Endothelial cell of umbilical vein (primary cell): Measurements from ENCODE around the gene PARD6G. TPM values are rescaled to one million over a fixed set of nuclear protein-coding genes. Genes with fewer than 3 reads are reported as not detected.

Experiments
- BruUV-seq: library from RNA; stranded (reverse); fragments of 400-500 nt; replicated peaks from 2 replicates; lab custom pipeline; 2021; lab: Mats Ljungman, UMichigan
- CTCF ChIA-PET: fragments of 300-600, 350-600 bp; sonication (Branson Sonifier 250); formaldehyde crosslinking; loops from one replicate; lab custom pipeline; 2021; ENCODE audit warnings: antibody characterized with exemption, inconsistent platforms; lab: Charles Lee
- POLR2A ChIA-PET: fragments of 300-600, 350-600 bp; sonication (Branson Sonifier 250); formaldehyde crosslinking; loops from one replicate; lab custom pipeline; 2021; ENCODE audit warnings: antibody characterized with exemption, inconsistent platforms; lab: Charles Lee
- DNase-seq: peaks from one replicate; pipeline ENCODE4 v3.0.0-alpha.2; 2011; ENCODE audit warnings: low read depth, low spot score
- FAIRE-seq: peaks from 2 replicates; lab custom pipeline; 2011; peaks lifted over from hg19 to GRCh38; lab: Jason Lieb, UNC
- H2AFZ ChIP-seq: 2 replicates; pipeline ENCODE4 v1.6.0; 2012; ENCODE audit warnings: low read depth, low read length, control low read depth, inconsistent platforms
- H3K27ac ChIP-seq: 2 replicates; pipeline ENCODE4 v1.5.1; 2011; ENCODE audit warnings: low read depth, mild to moderate bottlenecking, control low read depth, low read length, moderate library complexity; ENCODE audit not compliant: insufficient read depth
- H3K27me3 ChIP-seq, 2 experiments: 2 replicates each; pipeline versions ENCODE4 v1.6.0 to v1.6.1; 2011; ENCODE audit warnings: low read length in 2 of 2, mixed read lengths in 1 of 2; ENCODE audit not compliant: control insufficient read depth in 2 of 2, insufficient read depth in 2 of 2
- H3K36me3 ChIP-seq, 2 experiments: 2 replicates in 1 of 2; 3 replicates in 1 of 2; pipeline ENCODE4 v1.5.1; 2011; ENCODE audit warnings: low read length in 2 of 2, mild to moderate bottlenecking in 1 of 2, moderate library complexity in 1 of 2; ENCODE audit not compliant: control insufficient read depth in 2 of 2, insufficient read depth in 2 of 2; ENCODE audit errors: extremely low read depth in 1 of 2
- H3K4me1 ChIP-seq: 3 replicates; pipeline ENCODE4 v1.5.1; 2011; ENCODE audit warnings: mild to moderate bottlenecking, low read length; ENCODE audit not compliant: control insufficient read depth, insufficient read depth; ENCODE audit errors: extremely low read depth
- H3K4me2 ChIP-seq: 2 replicates; pipeline ENCODE4 v1.6.1; 2011; ENCODE audit warnings: low read length, control low read depth, mixed read lengths; ENCODE audit not compliant: insufficient read depth
- H3K4me3 ChIP-seq, 3 experiments: fragments of 200-600 bp in 1 of 3; sonication (generic), shearing (Covaris generic) in 1 of 3; replicated peaks in 1 of 3; 2 replicates each; pipeline ENCODE4 v1.5.1; 2011 to 2016; ENCODE audit warnings: control low read depth in 3 of 3, low read length in 3 of 3, mild to moderate bottlenecking in 2 of 3, inconsistent platforms in 1 of 3, low read depth in 1 of 3, moderate library complexity in 1 of 3; ENCODE audit not compliant: insufficient read depth in 1 of 3
- H3K79me2 ChIP-seq: 2 replicates; pipeline ENCODE4 v1.6.0; 2012; ENCODE audit warnings: low read length, inconsistent platforms; ENCODE audit not compliant: control insufficient read depth, insufficient read depth
- H3K9ac ChIP-seq: replicated peaks from 2 replicates; pipeline ENCODE3; 2011; ENCODE audit warnings: low read length, control low read depth; ENCODE audit not compliant: insufficient read depth; ENCODE audit errors: extremely low read depth
- H3K9me1 ChIP-seq: replicated peaks from 3 replicates; pipeline ENCODE4 v1.6.0; 2011; ENCODE audit warnings: mild to moderate bottlenecking, low read length; ENCODE audit not compliant: control insufficient read depth, insufficient read depth; ENCODE audit errors: extremely low read depth
- H3K9me3 ChIP-seq: replicated peaks from 2 replicates; pipeline ENCODE4 v1.5.1; 2012; ENCODE audit warnings: low read length, inconsistent platforms; ENCODE audit not compliant: control insufficient read depth, insufficient read depth
- H4K20me1 ChIP-seq: replicated peaks from 2 replicates; pipeline ENCODE3; 2011; ENCODE audit warnings: mild to moderate bottlenecking, low read length; ENCODE audit not compliant: control insufficient read depth, insufficient read depth; ENCODE audit errors: extremely low read depth
- EZH2 ChIP-seq: IDR thresholded peaks from 2 replicates; pipeline ENCODE4 v1.6.1; 2012; ENCODE audit warnings: borderline replicate concordance, low read depth, mild to moderate bottlenecking, moderate library complexity, low read length, inconsistent platforms; ENCODE audit not compliant: severe bottlenecking
- FOS ChIP-seq: IDR thresholded peaks from 2 replicates; pipeline ENCODE4 v1.6.1; 2011; ENCODE audit warnings: mild to moderate bottlenecking, low read length, moderate library complexity, borderline replicate concordance; ENCODE audit not compliant: insufficient read depth
- GATA2 ChIP-seq: IDR thresholded peaks from 2 replicates; pipeline ENCODE4 v1.7.0; 2011; ENCODE audit warnings: low read depth, mild to moderate bottlenecking, moderate library complexity, mixed read lengths, low read length; ENCODE audit not compliant: insufficient read length, insufficient read depth
- JUN ChIP-seq: IDR thresholded peaks from 2 replicates; pipeline ENCODE4 v1.6.1; 2011; ENCODE audit warnings: borderline replicate concordance, low read depth; ENCODE audit not compliant: insufficient read length, insufficient read depth
- MAX ChIP-seq: IDR thresholded peaks from 2 replicates; pipeline ENCODE4 v1.6.1; 2011; ENCODE audit not compliant: insufficient read depth, insufficient read length
- MYC ChIP-seq: IDR thresholded peaks from one replicate; pipeline ENCODE4 v1.6.1; 2011; ENCODE audit warnings: mild to moderate bottlenecking, low read depth, low read length
- POLR2AphosphoS5 ChIP-seq: IDR thresholded peaks from 2 replicates; pipeline ENCODE4 v1.6.1; 2012; ENCODE audit warnings: low read depth, mild to moderate bottlenecking, control low read depth, low read length, moderate library complexity; ENCODE audit not compliant: insufficient read depth
- dilution Hi-C: fragments of 300-500 bp; cut with MboI; formaldehyde crosslinking; loops from one replicate; pipeline ENCODE4 v1.15.0; 2019; ENCODE audit warnings: low sequenced_read_pairs; ENCODE audit not compliant: extremely low pct_ligation_motif_present
- intact Hi-C: fragments of 100-400 bp; cut with micrococcal nuclease; formaldehyde crosslinking; loops from one replicate; pipeline ENCODE4 v1.10.0; 2022
- polyA plus RNA-seq, 4 experiments: library from polyadenylated mRNA; depleted of rRNA in 3 of 4; stranded (reverse) in 3 of 4; unstranded in 1 of 4; fragments of >200 nt; gene quantifications; 2 replicates each; pipeline versions ENCODE4 v1.2.1 to v1.2.3, GENCODE V29; 2011 to 2012; ENCODE audit warnings: missing spikeins in 1 of 4
- total RNA-seq: library from RNA; stranded (reverse); gene quantifications from 2 replicates; pipeline ENCODE4 v1.2.3, GENCODE V29; 2021
- TF ChIP-seq, protein P1 (sequence below), 2 donors: IDR thresholded peaks; 1 replicate in 1 of 2; 2 replicates in 1 of 2; pipeline ENCODE4 v1.5.1; 2011; ENCODE audit warnings: low read length in 2 of 2, mild to moderate bottlenecking in 2 of 2, moderate library complexity in 2 of 2, control low read depth in 1 of 2, inconsistent platforms in 1 of 2, low read depth in 1 of 2; ENCODE audit not compliant: insufficient read depth in 1 of 2; ENCODE audit errors: extremely low read depth in 1 of 2

Gene PARD6G
- total and polyA plus RNA-seq, 2 donors (not counting 3 experiments of a cell fraction or from before 2014, with no cell fraction given): 1.2 to 1.8 TPM

- Histone ChIP-seq H3K36me3 (no peaks in the 10 kb centered on the region), H3K9ac (peak overlapping the region; percentile 8), H3K4me3 (peak overlapping the region; percentile 59 to 79 (median 69)), H3K27me3 (no peaks in the 10 kb centered on the region), H3K27ac (no peak overlapping the region), H3K9me1 (no peaks in the 10 kb centered on the region), H3K4me1 (peaks cover 8% of the 10 kb centered on the region), H2AFZ (peak overlapping the region; percentile 93), H3K4me2 (peak overlapping the region; percentile 93), H3K79me2 (no peaks in the 10 kb centered on the region), H4K20me1 (no peaks in the 10 kb centered on the region), H3K9me3 (no peaks in the 10 kb centered on the region)
- dilution Hi-C loops: no loop called here
- BruUV-seq: no TSS peak
- FAIRE-seq (peak; percentile 81), DNase-seq (peak; percentile 76)
- ChIA-PET POLR2A (no interaction called here), CTCF (interaction anchor here (1.1 to 5.5 kb wide), 2 partner anchors 11 to 109 kb away, joined by 3 to 53 read pairs; no protein-coding TSS in a partner anchor)
- TF ChIP-seq FOS: no peak
- TF ChIP-seq MYC: peak; percentile 4
- intact Hi-C loops: loop anchor here (5.0 kb wide), 1 partner anchor 35 kb away; no protein-coding TSS in a partner anchor
Observed at GRCh38 chr18:80147418-80148325, 99.6 kb downstream of the PARD6G start.

DNA sequence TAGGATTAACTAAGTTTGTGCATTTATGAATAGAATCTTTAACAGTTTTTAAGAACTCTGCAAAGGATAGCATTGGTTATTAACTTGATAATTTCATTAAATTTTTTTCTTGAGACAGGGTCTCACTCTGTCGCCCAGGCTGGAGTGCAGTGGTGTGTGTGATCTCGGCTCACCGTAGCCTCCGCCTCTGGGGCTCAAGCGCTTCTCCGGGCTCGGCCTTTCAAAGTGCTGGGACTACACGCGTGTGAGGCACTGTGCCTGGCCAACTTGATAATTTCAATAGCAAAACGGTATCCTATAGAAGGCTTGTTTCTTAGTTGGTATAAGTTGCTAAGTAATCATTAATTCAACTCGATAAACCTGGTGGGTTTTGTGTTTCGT lies 100.3 kb downstream of the PARD6G start:
- intact Hi-C loops (loop anchor here (5.0 kb wide), 1 partner anchor 35 kb away; no protein-coding TSS in a partner anchor), dilution Hi-C loops (no loop called here)
- Histone ChIP-seq H4K20me1 (no peaks in the 10 kb centered on the region), H3K79me2 (no peaks in the 10 kb centered on the region), H2AFZ (peak overlapping the region; percentile 93), H3K9me1 (no peaks in the 10 kb centered on the region), H3K9ac (peak overlapping the region; percentile 8), H3K4me3 (peak overlapping the region; percentile 59 to 79 (median 69)), H3K27ac (no peak overlapping the region), H3K36me3 (no peaks in the 10 kb centered on the region), H3K4me1 (peaks cover 8% of the 10 kb centered on the region), H3K9me3 (no peaks in the 10 kb centered on the region), H3K4me2 (peak overlapping the region; percentile 93), H3K27me3 (no peaks in the 10 kb centered on the region)
- ChIA-PET POLR2A (no interaction called here), CTCF (interaction anchor here (1.0 to 5.5 kb wide), 2 partner anchors 9 to 12 kb away, joined by 3 to 53 read pairs; no protein-coding TSS in a partner anchor)
- TF ChIP-seq POLR2AphosphoS5: no peak
- no peak for TF ChIP-seq MAX
- TF ChIP-seq FOS: no peak
- TF ChIP-seq GATA2: no peak
- TF ChIP-seq, protein P1, sequence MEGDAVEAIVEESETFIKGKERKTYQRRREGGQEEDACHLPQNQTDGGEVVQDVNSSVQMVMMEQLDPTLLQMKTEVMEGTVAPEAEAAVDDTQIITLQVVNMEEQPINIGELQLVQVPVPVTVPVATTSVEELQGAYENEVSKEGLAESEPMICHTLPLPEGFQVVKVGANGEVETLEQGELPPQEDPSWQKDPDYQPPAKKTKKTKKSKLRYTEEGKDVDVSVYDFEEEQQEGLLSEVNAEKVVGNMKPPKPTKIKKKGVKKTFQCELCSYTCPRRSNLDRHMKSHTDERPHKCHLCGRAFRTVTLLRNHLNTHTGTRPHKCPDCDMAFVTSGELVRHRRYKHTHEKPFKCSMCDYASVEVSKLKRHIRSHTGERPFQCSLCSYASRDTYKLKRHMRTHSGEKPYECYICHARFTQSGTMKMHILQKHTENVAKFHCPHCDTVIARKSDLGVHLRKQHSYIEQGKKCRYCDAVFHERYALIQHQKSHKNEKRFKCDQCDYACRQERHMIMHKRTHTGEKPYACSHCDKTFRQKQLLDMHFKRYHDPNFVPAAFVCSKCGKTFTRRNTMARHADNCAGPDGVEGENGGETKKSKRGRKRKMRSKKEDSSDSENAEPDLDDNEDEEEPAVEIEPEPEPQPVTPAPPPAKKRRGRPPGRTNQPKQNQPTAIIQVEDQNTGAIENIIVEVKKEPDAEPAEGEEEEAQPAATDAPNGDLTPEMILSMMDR (IDR thresholded peaks at IDR 0.05; ENCODE audit: extremely low read depth in 1 of 2, insufficient read depth in 1 of 2, low read depth in 1 of 2, low read length in 2 of 2): no peak
- no peak for TF ChIP-seq JUN
- TF ChIP-seq MYC: no peak
- no peak for TF ChIP-seq EZH2
- FAIRE-seq (peak; percentile 74), DNase-seq (peak; percentile 35)
- BruUV-seq: no TSS peak
